Smooth muscle cell (in vitro differentiated cells): ENCODE measurements around the gene LCE3E. TPM values are rescaled to one million over a fixed set of nuclear protein-coding genes. Genes with fewer than 3 reads are reported as not detected.
"Not testable (repeated sequence)": the region's sequence is repeated elsewhere in the genome, so short reads cannot be mapped to it uniquely, and the experiment has no call there.

Experiments
- DNase-seq: peaks from one replicate; lab custom pipeline; 2025; ENCODE audit not compliant: unreplicated experiment; lab: John Stamatoyannopoulos, UW
- H2AFZ ChIP-seq: fragments of 200-600 bp; sonication (generic); 2 replicates; pipeline ENCODE4 v1.6.0; 2016; ENCODE audit warnings: antibody characterized with exemption, low read depth, mild to moderate bottlenecking
- H3F3A ChIP-seq: fragments of 200-600 bp; sonication (generic); 2 replicates; pipeline ENCODE4 v1.6.0; 2017; ENCODE audit warnings: antibody characterized with exemption, low read depth
- H3K27ac ChIP-seq: fragments of 200-600 bp; sonication (generic); 2 replicates; pipeline ENCODE4 v1.5.1; 2016; ENCODE audit warnings: low read depth, mild to moderate bottlenecking
- H3K27me3 ChIP-seq: fragments of 200-600 bp; sonication (generic); 2 replicates; pipeline ENCODE4 v1.6.1; 2016; ENCODE audit warnings: low read depth, mild to moderate bottlenecking
- H3K36me3 ChIP-seq: fragments of 200-600 bp; sonication (generic); 2 replicates; pipeline ENCODE4 v1.5.1; 2016; ENCODE audit warnings: low read depth
- H3K4me1 ChIP-seq: fragments of 200-600 bp; sonication (generic); 2 replicates; pipeline ENCODE4 v1.5.1; 2016; ENCODE audit warnings: low read depth
- H3K4me2 ChIP-seq: fragments of 200-600 bp; sonication (generic); 2 replicates; pipeline ENCODE4 v1.6.0; 2016; ENCODE audit warnings: mild to moderate bottlenecking
- H3K4me3 ChIP-seq: fragments of 200-600 bp; sonication (generic); 2 replicates; pipeline ENCODE4 v1.5.1; 2016; ENCODE audit warnings: mild to moderate bottlenecking
- H3K79me2 ChIP-seq: fragments of 200-600 bp; sonication (generic); 2 replicates; pipeline ENCODE4 v1.6.0; 2016; ENCODE audit warnings: low read depth, mild to moderate bottlenecking
- H3K9ac ChIP-seq: fragments of 200-600 bp; sonication (generic); 2 replicates; pipeline ENCODE4 v1.6.0; 2016; ENCODE audit warnings: low read depth
- H3K9me3 ChIP-seq: fragments of 200-600 bp; sonication (generic); replicated peaks from 2 replicates; pipeline ENCODE4 v1.5.1; 2016; ENCODE audit warnings: low read depth
- H4K20me1 ChIP-seq: fragments of 200-600 bp; sonication (generic); 2 replicates; pipeline ENCODE4 v1.6.0; 2016; ENCODE audit warnings: low read depth
- WGBS: methylation state at CpG from one replicate; pipeline ENCODE4 v1.1.7; 2016; ENCODE audit warnings: low lambda C conversion rate; 5-methylcytosine and 5-hydroxymethylcytosine counted together
- polyA plus RNA-seq: library from polyadenylated mRNA; unstranded; fragments of >200 nt; fragmentation: Nextera tagmentation; extraction: Ambion mirVana; gene quantifications from 2 replicates; pipeline ENCODE4 v1.2.1, GENCODE V29; 2016
- total RNA-seq: library from RNA; depleted of rRNA; stranded (reverse); fragments of >200 nt; gene quantifications from 2 replicates; pipeline ENCODE4 v1.2.3, GENCODE V29; 2014
- TF ChIP-seq, protein P1 (sequence below): fragments of 200-600 bp; sonication (generic); IDR thresholded peaks from 2 replicates; pipeline ENCODE4 v1.5.1; 2017; ENCODE audit warnings: borderline replicate concordance, mild to moderate bottlenecking, antibody characterized with exemption; ENCODE audit not compliant: insufficient read depth, poor library complexity, severe bottlenecking

Gene LCE3E
- total and polyA plus RNA-seq, 2 experiments from 2014 or later: not detected

DNA sequence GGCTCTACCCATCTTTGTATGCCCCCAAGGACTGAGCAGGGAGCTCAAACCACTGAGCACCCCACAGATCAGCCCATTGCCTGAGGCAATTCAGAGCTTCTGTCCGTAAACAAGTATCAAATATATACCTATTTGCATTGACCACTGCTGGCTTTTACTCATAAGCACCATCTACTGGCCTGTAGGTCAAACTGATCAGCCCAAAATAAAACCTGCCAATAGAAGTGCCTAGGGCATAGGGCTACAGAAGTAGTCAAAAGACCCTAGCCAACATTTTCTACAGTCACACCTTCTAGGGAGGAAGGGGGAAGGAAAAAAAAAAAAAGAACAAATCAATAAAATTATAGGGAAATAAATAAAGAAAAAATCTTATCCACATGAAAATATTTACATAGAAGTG is 19.0 kb upstream of the LCE3E start:
- Histone ChIP-seq H3K4me1 (no peaks in the 10 kb centered on the region), H2AFZ (no peak overlapping the region), H3K4me3 (no peak overlapping the region), H3K9me3 (no peaks in the 10 kb centered on the region), H3K4me2 (no peak overlapping the region), H3K79me2 (no peaks in the 10 kb centered on the region), H3K27me3 (no peaks in the 10 kb centered on the region), H3K27ac (no peak overlapping the region), H3K9ac (no peak overlapping the region), H3F3A (no peaks in the 10 kb centered on the region), H3K36me3 (no peaks in the 10 kb centered on the region), H4K20me1 (no peaks in the 10 kb centered on the region)
- TF ChIP-seq, protein P1, sequence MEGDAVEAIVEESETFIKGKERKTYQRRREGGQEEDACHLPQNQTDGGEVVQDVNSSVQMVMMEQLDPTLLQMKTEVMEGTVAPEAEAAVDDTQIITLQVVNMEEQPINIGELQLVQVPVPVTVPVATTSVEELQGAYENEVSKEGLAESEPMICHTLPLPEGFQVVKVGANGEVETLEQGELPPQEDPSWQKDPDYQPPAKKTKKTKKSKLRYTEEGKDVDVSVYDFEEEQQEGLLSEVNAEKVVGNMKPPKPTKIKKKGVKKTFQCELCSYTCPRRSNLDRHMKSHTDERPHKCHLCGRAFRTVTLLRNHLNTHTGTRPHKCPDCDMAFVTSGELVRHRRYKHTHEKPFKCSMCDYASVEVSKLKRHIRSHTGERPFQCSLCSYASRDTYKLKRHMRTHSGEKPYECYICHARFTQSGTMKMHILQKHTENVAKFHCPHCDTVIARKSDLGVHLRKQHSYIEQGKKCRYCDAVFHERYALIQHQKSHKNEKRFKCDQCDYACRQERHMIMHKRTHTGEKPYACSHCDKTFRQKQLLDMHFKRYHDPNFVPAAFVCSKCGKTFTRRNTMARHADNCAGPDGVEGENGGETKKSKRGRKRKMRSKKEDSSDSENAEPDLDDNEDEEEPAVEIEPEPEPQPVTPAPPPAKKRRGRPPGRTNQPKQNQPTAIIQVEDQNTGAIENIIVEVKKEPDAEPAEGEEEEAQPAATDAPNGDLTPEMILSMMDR: no peak
- DNase-seq: no peak
- 69% methylated on average over 1 of the region's 1 CpG for WGBS

GRCh38 chr1:152582647-152583046 is 16.1 kb upstream of the LCE3E start:
- no peak for DNase-seq
- 61% methylated on average over 1 of the region's 1 CpG for WGBS

GRCh38 chr1:152580433-152580832 is 13.9 kb upstream of the LCE3E start, which contains the start of gene LCE3D:
TSS of gene LCE3D (minus strand) at chr1:152580516. CDS start at chr1:152579936, 580 bp downstream.
- H3K4me2 ChIP-seq: no peak within 1 kb of the TSS
- H3K27me3 ChIP-seq: no peaks in the 10 kb centered on the region
- H3K79me2 ChIP-seq: no peaks in the 10 kb centered on the region
- no peak within 1 kb of the TSS for H2AFZ ChIP-seq
- no peak for DNase-seq
- H3K4me3 ChIP-seq: no peak within 1 kb of the TSS
- no peaks in the 10 kb centered on the region for H3K4me1 ChIP-seq
- no peaks in the 10 kb centered on the region for H4K20me1 ChIP-seq
- no peak within 1 kb of the TSS for H3K27ac ChIP-seq
- 53% methylated on average over 4 of the region's 4 CpGs for WGBS
- no peak within 1 kb of the TSS for H3K9ac ChIP-seq
- H3K36me3 ChIP-seq: no peaks in the 10 kb centered on the region
- no peaks in the 10 kb centered on the region for H3F3A ChIP-seq
- TF ChIP-seq, protein P1: no peak
- peaks cover 7% of the 10 kb centered on the region for H3K9me3 ChIP-seq

More at GRCh38 chr1:152582647-152583046, 16.1 kb upstream of the LCE3E start:
- no peaks in the 10 kb centered on the region for H3K4me1 ChIP-seq
- no peaks in the 10 kb centered on the region for H3K79me2 ChIP-seq
- H3K27me3 ChIP-seq: no peaks in the 10 kb centered on the region
- H4K20me1 ChIP-seq: no peaks in the 10 kb centered on the region
- no peaks in the 10 kb centered on the region for H3K36me3 ChIP-seq
- H2AFZ ChIP-seq: no peak overlapping the region
- no peak overlapping the region for H3K4me2 ChIP-seq
- no peak overlapping the region for H3K27ac ChIP-seq
- TF ChIP-seq, protein P1: no peak
- no peaks in the 10 kb centered on the region for H3F3A ChIP-seq
- H3K4me3 ChIP-seq: no peak overlapping the region
- H3K9ac ChIP-seq: no peak overlapping the region
- H3K9me3 ChIP-seq: peaks cover 7% of the 10 kb centered on the region

GRCh38 chr1:152579526-152579925 is 12.9 kb upstream of the LCE3E start:
- not testable (repeated sequence) for H3K9ac ChIP-seq

More at GRCh38 chr1:152579526-152579925, 12.9 kb upstream of the LCE3E start:
- DNase-seq, H2AFZ ChIP-seq, H3K36me3 ChIP-seq, H3K27me3 ChIP-seq, H3F3A ChIP-seq, H3K79me2 ChIP-seq, H4K20me1 ChIP-seq, H3K4me3 ChIP-seq, H3K4me1 ChIP-seq, H3K27ac ChIP-seq, H3K4me2 ChIP-seq, H3K9me3 ChIP-seq: not testable (repeated sequence)
- WGBS: 73% methylated on average over 9 of the region's 9 CpGs
